GM04504 (cell line): Measurements from ENCODE around the gene TOR4A.

Source experiments
- DNase-seq: peaks from one replicate; pipeline ENCODE4 v3.0.0-alpha.2; 2012; ENCODE audit warnings: low read depth

Gene TOR4A

GRCh38 chr9:137294681-137295237 is 17.2 kb downstream of the TOR4A start:
- DNase-seq: no peak

GRCh38 chr9:137295238-137295811 is 17.8 kb downstream of the TOR4A start:
- no peak for DNase-seq

- DNase-seq: no peak
Measured at GRCh38 chr9:137295849-137296669, 18.5 kb downstream of the TOR4A start.

- no peak for DNase-seq
Measured at GRCh38 chr9:137296670-137297664, 19.4 kb downstream of the TOR4A start.

- DNase-seq: no peak
Measured at GRCh38 chr9:137297966-137298365, 20.4 kb downstream of the TOR4A start.

- DNase-seq: no peak
Measured at GRCh38 chr9:137298401-137299202, 21.1 kb downstream of the TOR4A start.

GRCh38 chr9:137299203-137299565 is 21.7 kb downstream of the TOR4A start:
- DNase-seq: no peak

GRCh38 chr9:137299938-137300337 is 22.4 kb downstream of the TOR4A start:
- no peak for DNase-seq

- no peak for DNase-seq
Measured at GRCh38 chr9:137300567-137301080, 23.1 kb downstream of the TOR4A start.

- DNase-seq: no peak
Measured at GRCh38 chr9:137301081-137301947, 23.8 kb downstream of the TOR4A start.

- no peak for DNase-seq
Measured at GRCh38 chr9:137302118-137302448, 24.6 kb downstream of the TOR4A start, which contains the start of gene NRARP. Gene NRARP (minus strand): TSS chr9:137302271. CDS start chr9:137301928, 343 bp downstream.

GRCh38 chr9:137302449-137303150 is 25.1 kb downstream of the TOR4A start:
- DNase-seq: no peak

GRCh38 chr9:137303151-137303892 is 25.8 kb downstream of the TOR4A start:
- no peak for DNase-seq

GRCh38 chr9:137303893-137304382 is 26.4 kb downstream of the TOR4A start:
- no peak for DNase-seq

- no peak for DNase-seq
Measured at GRCh38 chr9:137304383-137305059, 27.0 kb downstream of the TOR4A start.

- DNase-seq: no peak
Measured at GRCh38 chr9:137305060-137305797, 27.7 kb downstream of the TOR4A start.

- DNase-seq: no peak
Measured at GRCh38 chr9:137305798-137306065, 28.2 kb downstream of the TOR4A start.
